Gastrocnemius medialis (tissue), 4 donors: ENCODE results near the gene TNFRSF1B. TPM values are rescaled to one million over a fixed set of nuclear protein-coding genes. Genes with fewer than 3 reads are reported as not detected.

ENCODE experiments used
- ATAC-seq, 2 donors: fragments of 150-250 bp; one replicate each; pipeline ENCODE4 v1.9.1; 2016
- DNase-seq, 2 donors: peaks; one replicate each; pipeline ENCODE4 v3.0.0-alpha.2; 2019
- H3K27ac ChIP-seq, 4 donors: fragments of 200-600 bp; sonication (generic); 1 replicate in 1 of 4; 2 replicates in 3 of 4; pipeline ENCODE4 v1.5.1; 2016 to 2018; ENCODE audit warnings: mild to moderate bottlenecking in 2 of 4, moderate library complexity in 1 of 4
- H3K27me3 ChIP-seq, 3 donors: fragments of 200-600 bp; sonication (generic) in 2 of 3; 1 replicate in 1 of 3; 2 replicates in 2 of 3; pipeline versions ENCODE4 v1.5.1 to v1.6.0; 2016 to 2019; ENCODE audit warnings: mild to moderate bottlenecking in 1 of 3, moderate library complexity in 1 of 3
- H3K36me3 ChIP-seq, 2 donors: fragments of 200-600 bp; sonication (generic) in 1 of 2; one replicate each; pipeline ENCODE4 v1.5.1; 2017 to 2018
- H3K4me1 ChIP-seq, 2 donors: fragments of 200-600 bp; sonication (generic) in 1 of 2; one replicate each; pipeline ENCODE4 v1.5.1; 2016 to 2017; ENCODE audit warnings: mild to moderate bottlenecking in 2 of 2
- H3K4me3 ChIP-seq, 4 donors: fragments of 200-600 bp; sonication (generic) in 3 of 4; 1 replicate in 1 of 4; 2 replicates in 3 of 4; pipeline ENCODE4 v1.5.1; 2016 to 2019; ENCODE audit warnings: mild to moderate bottlenecking in 2 of 4
- H3K9me3 ChIP-seq, 3 donors: fragments of 200-600 bp; sonication (generic) in 2 of 3; 1 replicate in 1 of 3; 2 replicates in 2 of 3; pipeline ENCODE4 v1.5.1; 2016 to 2019
- POLR2A ChIP-seq, 2 donors: fragments of 450-650 bp; IDR thresholded peaks; one replicate each; pipeline ENCODE4 v1.6.1; 2017; ENCODE audit warnings: antibody characterized with exemption in 2 of 2, mild to moderate bottlenecking in 2 of 2, moderate library complexity in 2 of 2
- in situ Hi-C, 4 donors: fragments of 200-750 bp; cut with MboI; loops; one replicate each; pipeline versions ENCODE4 v1.15.0 to v1.8.0; 2017; ENCODE audit warnings: low sequenced_read_pairs in 4 of 4
- intact Hi-C: fragments of 100-400 bp; cut with DNase I; formaldehyde crosslinking; loops from one replicate; pipeline ENCODE4 v1.15.1; 2023; ENCODE audit warnings: low total_unique reads
- total RNA-seq, 4 donors: library from RNA; depleted of rRNA; stranded (reverse); fragments of >200 nt; gene quantifications; one replicate each; pipeline versions ENCODE4 v1.1.0 to v1.2.3, GENCODE V29; 2016
- TF ChIP-seq, protein P1 (sequence below), 5 experiments: fragments of 450-650 bp in 3 of 5; fragments of 200-600 bp in 2 of 5; sonication (generic) in 2 of 5; IDR thresholded peaks in 4 of 5; conservative IDR thresholded peaks in 1 of 5; 1 replicate in 4 of 5; 2 replicates in 1 of 5; pipeline ENCODE4 v1.5.1; 2016 to 2019; ENCODE audit warnings: antibody characterized with exemption in 5 of 5, mild to moderate bottlenecking in 3 of 5, moderate library complexity in 3 of 5

TNFRSF1B gene
- total RNA-seq, 4 donors from 2014 or later, result 14.0 to 29.5 (median 18.8) TPM

DNA sequence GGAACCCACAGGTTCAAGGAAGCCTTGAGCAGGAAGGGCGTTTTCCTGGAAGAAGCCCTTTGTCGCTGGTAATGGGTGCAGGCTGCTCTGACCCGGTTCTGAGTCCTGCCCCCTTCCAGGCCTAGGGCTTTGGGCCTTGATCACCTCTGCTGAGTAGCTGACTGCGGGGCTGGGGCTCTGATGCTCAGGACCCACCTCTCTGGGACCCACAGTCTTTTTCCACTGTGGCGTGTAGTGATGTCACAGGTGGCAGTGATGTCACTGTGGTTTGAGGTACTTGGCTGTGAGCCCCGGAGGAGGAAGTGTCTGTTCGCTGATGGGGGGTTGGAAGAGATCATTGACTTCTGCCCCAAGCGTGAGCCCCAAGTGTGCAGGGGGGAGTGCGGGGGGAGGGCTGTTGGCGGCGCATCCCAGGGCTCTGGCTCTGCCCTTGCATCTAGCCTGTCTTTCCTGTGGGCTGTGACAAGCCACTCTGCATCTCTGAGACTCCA, 6.9 kb downstream of the TNFRSF1B start:
- no peaks in the 10 kb centered on the region for H3K27me3 ChIP-seq
- H3K36me3 ChIP-seq, result no peaks in the 10 kb centered on the region
- ATAC-seq, result no peak
- H3K27ac ChIP-seq, result peak overlapping the region; percentile 57 to 85 (median 78)
- H3K4me1 ChIP-seq, result peaks cover 25 to 61% of the 10 kb centered on the region in 2 donors
- no peaks in the 10 kb centered on the region for H3K9me3 ChIP-seq
- H3K4me3 ChIP-seq, result no peak overlapping the region
- in situ Hi-C loops, result no loop called here
- TF ChIP-seq, protein P1, sequence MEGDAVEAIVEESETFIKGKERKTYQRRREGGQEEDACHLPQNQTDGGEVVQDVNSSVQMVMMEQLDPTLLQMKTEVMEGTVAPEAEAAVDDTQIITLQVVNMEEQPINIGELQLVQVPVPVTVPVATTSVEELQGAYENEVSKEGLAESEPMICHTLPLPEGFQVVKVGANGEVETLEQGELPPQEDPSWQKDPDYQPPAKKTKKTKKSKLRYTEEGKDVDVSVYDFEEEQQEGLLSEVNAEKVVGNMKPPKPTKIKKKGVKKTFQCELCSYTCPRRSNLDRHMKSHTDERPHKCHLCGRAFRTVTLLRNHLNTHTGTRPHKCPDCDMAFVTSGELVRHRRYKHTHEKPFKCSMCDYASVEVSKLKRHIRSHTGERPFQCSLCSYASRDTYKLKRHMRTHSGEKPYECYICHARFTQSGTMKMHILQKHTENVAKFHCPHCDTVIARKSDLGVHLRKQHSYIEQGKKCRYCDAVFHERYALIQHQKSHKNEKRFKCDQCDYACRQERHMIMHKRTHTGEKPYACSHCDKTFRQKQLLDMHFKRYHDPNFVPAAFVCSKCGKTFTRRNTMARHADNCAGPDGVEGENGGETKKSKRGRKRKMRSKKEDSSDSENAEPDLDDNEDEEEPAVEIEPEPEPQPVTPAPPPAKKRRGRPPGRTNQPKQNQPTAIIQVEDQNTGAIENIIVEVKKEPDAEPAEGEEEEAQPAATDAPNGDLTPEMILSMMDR (IDR thresholded peaks at IDR 0.05 in 4 of 5, conservative IDR thresholded peaks at IDR 0.05 in 1 of 5), result no peak
- TF ChIP-seq POLR2A (IDR thresholded peaks at IDR 0.05), result peak in 1 of 2 donors; percentile 15
- DNase-seq, result peak in 1 of 2 donors; percentile 29
- intact Hi-C loops, result no loop called here

DNA sequence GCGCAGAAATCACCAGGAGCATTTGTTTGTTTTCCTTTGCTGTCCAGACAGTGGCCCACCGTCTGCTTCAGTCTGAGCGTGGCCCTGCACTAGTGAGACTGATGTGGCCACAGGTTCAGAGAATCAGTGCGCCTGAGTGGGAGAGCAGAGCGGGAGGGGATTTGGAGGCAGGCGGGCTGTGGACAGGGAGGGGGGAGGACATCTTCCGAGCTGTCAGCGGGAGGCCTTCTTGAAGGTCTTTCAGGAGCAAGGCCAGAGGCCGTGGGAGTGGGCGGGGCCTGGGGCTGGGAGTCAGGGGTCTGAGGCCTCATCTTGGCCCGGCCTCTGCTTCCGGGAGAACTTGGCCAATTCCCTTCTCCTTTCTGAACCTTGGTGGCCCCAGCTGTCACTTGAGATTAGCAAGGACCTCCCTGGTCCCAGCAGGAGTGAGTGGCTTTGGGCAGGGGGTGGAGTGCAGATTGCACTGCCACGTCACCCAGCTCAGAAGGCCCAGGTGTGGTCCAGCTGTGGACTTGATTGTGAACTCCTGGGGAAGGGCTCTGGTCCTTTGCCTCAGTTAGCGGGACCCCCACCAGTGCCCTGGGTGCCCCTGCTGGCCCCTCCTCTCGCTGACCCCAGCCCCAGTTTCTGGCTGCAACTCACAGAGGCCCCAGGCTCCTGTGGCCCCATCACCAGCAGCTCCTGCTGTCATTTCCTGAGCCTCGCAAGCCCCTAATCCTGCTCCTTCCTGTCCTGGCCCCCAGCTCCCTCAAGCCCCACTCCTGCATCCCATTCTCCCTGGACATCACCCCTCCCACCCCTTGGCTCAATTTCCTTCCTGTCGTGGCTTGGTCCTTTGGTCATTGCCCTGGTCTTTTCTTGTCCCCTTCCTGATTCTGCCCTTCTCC, 8.4 kb downstream of the TNFRSF1B start:
- no peaks in the 10 kb centered on the region for H3K36me3 ChIP-seq
- DNase-seq (peak in 1 of 2 donors; percentile 39), ATAC-seq (peak in 1 of 2 donors; percentile 21)
- TF ChIP-seq POLR2A (IDR thresholded peaks at IDR 0.05), result no peak
- TF ChIP-seq, protein P1 (IDR thresholded peaks at IDR 0.05 in 4 of 5, conservative IDR thresholded peaks at IDR 0.05 in 1 of 5), result no peak
- peak overlapping the region; percentile 56 to 85 (median 78) for H3K27ac ChIP-seq
- H3K9me3 ChIP-seq, result no peaks in the 10 kb centered on the region
- in situ Hi-C loops (no loop called here), intact Hi-C loops (no loop called here)
- peaks cover 20 to 67% of the 10 kb centered on the region in 2 donors for H3K4me1 ChIP-seq
- no peak overlapping the region for H3K4me3 ChIP-seq
- no peaks in the 10 kb centered on the region for H3K27me3 ChIP-seq

DNA sequence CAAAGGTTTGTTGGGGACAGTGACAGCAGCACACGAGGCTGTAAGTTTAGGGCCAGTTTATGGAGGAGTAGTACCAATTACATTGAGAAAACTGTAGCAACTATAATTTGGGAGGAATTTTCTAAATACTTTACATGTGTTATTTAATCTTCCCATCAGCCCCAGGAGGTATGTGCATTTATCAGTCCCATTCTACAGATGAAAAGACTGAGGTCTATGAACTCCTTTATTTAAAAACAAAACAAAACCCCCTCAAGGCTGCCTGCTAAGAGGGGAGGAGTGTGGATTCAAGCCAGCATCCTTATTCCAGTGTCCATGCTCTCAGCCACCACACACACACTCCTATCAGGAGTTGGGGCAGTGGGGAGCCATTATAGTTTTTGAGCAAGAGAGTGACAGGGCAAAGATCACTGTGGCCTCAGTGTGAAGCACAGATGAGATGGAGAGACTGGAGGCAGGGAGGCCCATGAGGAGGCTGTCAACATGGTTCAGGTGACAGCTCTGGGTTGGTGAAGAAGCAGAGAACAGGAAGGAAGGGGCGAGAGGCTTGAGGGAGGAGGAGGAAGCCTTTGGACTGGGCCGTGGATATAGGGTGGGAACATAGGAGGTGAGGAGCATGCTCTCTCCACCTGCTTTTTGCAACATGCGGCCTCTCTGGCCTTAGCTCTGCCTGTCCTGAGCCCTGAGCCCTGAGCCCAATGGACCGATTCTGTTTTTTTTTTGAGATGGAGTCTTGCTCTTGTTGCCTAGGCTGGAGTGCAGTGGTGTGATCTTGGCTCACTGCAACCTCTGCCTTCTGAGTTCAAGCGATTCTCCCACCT, 9.7 kb downstream of the TNFRSF1B start:
- TF ChIP-seq, protein P1 (IDR thresholded peaks at IDR 0.05 in 4 of 5, conservative IDR thresholded peaks at IDR 0.05 in 1 of 5), result no peak
- no peak for TF ChIP-seq POLR2A (IDR thresholded peaks at IDR 0.05)
- intact Hi-C loops, result no loop called here
- no peak for DNase-seq
- no peak for ATAC-seq
- Histone ChIP-seq H3K4me3 (no peak overlapping the region), H3K27me3 (no peaks in the 10 kb centered on the region), H3K4me1 (peaks cover 26 to 67% of the 10 kb centered on the region in 2 donors), H3K27ac (peak overlapping the region; percentile 45 to 88 (median 86)), H3K36me3 (no peaks in the 10 kb centered on the region), H3K9me3 (no peaks in the 10 kb centered on the region)
- in situ Hi-C loops, result no loop called here

DNA sequence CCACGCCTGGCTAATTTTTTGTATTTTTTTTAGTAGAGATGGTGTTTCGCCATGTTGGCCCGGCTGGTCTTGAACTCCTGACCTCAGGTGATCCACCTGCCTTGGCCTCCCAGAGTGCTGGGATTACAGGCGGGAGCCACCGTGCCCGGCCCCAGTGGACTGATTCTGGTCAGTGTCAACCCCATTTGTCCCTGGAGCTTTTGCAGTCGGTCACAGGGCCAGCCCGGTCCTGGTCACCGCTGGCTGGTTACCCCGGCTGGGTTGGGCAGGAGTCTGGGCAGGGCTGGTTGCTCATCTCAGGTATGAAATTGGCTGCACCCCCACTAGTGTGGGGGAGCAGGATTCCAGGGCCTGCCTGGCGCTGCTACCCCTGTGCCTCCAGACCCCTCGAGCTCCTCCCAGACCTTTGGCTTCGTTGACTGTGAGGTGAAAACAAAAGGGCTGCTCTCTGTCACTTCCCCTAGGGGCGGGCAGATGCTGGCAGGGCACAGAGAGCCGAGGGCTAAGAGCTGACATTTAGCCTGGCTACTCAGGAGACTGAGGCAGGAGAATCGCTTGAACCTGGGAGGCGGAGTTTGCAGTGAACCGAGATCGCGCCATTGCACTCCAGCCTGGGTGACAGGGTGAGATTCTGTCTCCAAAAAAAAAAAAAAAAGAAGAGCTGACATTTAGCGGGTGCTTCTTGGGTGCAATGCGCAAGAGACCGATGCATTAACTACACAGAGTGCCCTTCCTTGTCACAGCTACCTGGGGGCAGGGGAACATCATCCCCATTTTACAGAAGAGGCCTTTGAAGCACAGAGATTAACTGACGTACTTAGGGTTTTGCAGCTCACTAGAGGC, 10.6 kb downstream of the TNFRSF1B start:
- DNase-seq, result no peak
- Histone ChIP-seq H3K27me3 (no peaks in the 10 kb centered on the region), H3K9me3 (no peaks in the 10 kb centered on the region), H3K27ac (peak overlapping the region; percentile 47 to 88 (median 86)), H3K36me3 (no peaks in the 10 kb centered on the region), H3K4me3 (no peak overlapping the region), H3K4me1 (peaks cover 26 to 61% of the 10 kb centered on the region in 2 donors)
- TF ChIP-seq, protein P1 (IDR thresholded peaks at IDR 0.05 in 4 of 5, conservative IDR thresholded peaks at IDR 0.05 in 1 of 5), result no peak
- no peak for TF ChIP-seq POLR2A (IDR thresholded peaks at IDR 0.05)
- ATAC-seq, result no peak
- intact Hi-C loops (no loop called here), in situ Hi-C loops (no loop called here)
